ENCODE measurements around the gene DHRSX.

DNA sequence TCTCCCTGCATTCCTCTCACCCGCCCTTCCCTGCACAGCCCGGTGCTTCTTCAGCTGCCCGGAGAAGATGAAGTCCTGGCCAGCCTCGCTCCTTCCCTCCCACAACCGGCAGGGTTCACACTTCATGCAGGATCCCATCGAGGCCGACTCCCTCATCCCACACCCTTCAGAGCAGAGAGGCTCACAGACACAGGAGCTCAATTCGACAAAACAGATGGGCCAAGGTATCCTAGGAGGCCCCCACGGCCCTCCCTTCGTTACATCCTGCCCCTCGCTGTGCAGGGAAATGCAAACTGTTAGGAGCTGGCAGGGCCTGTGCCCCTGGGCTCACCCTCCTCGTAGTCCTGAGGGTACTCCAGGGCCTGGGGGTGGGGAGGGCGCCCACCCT is 238.1 kb downstream of the DHRSX start:
- no peak for TF ChIP-seq CTCF (conservative IDR thresholded peaks at IDR 0.05)
- no peak for TF ChIP-seq ZFX (IDR thresholded peaks at IDR 0.05)

Data from C4-2B (cell line).